IMR-90 (cell line): ENCODE results near the gene CYP4V2. TPM values are rescaled to one million over a fixed set of nuclear protein-coding genes. Genes with fewer than 3 reads are reported as not detected.

Experiments
- ATAC-seq: fragments of 200-7000 bp; cut with Tn5 transposase; 2 replicates; pipeline ENCODE4 v1.9.1; 2020; ENCODE audit warnings: low read depth, mild to moderate bottlenecking, moderate library complexity
- BruUV-seq: library from RNA; stranded (reverse); fragments of 400-500 nt; replicated peaks from 2 replicates; lab custom pipeline; 2021; lab: Mats Ljungman, UMichigan
- CTCF ChIA-PET: fragments of 300-600 bp; formaldehyde crosslinking; extraction: SDS; loops from one replicate; lab custom pipeline; 2021; ENCODE audit warnings: antibody characterized with exemption; lab: Yijun Ruan, JAX
- POLR2A ChIA-PET: fragments of 300-600 bp; sonication (Branson Sonifier 250); formaldehyde crosslinking; loops from one replicate; lab custom pipeline; 2022; ENCODE audit warnings: antibody characterized with exemption; ENCODE audit not compliant: unreplicated experiment; lab: Charles Lee
- DNase-seq: peaks from one replicate; pipeline ENCODE4 v3.0.0; 2013
- H2AFZ ChIP-seq: replicated peaks from 2 replicates; pipeline ENCODE3; 2013; ENCODE audit warnings: low read length, mild to moderate bottlenecking; ENCODE audit not compliant: poor library complexity
- H2AK5ac ChIP-seq: 2 replicates; pipeline ENCODE4 v1.6.1; 2013; ENCODE audit warnings: low read depth, low read length, inconsistent platforms
- H2AK9ac ChIP-seq: replicated peaks from 2 replicates; pipeline ENCODE3; 2013; ENCODE audit warnings: mild to moderate bottlenecking, low read depth, low read length, moderate library complexity; ENCODE audit not compliant: poor library complexity
- H2BK120ac ChIP-seq: 2 replicates; pipeline ENCODE4 v1.6.1; 2013; ENCODE audit warnings: low read depth, low read length, inconsistent platforms
- H2BK15ac ChIP-seq: 3 replicates; pipeline ENCODE4 v1.6.1; 2013; ENCODE audit warnings: low read depth, low read length, inconsistent platforms
- H2BK20ac ChIP-seq: 2 replicates; pipeline ENCODE4 v1.6.1; 2013; ENCODE audit warnings: low read depth, mild to moderate bottlenecking, inconsistent platforms, low read length, moderate library complexity
- H2BK5ac ChIP-seq: 2 replicates; pipeline ENCODE4 v1.6.1; 2013; ENCODE audit warnings: mild to moderate bottlenecking, low read depth, low read length, inconsistent platforms; ENCODE audit not compliant: poor library complexity, severe bottlenecking
- H3K14ac ChIP-seq: replicated peaks from 2 replicates; pipeline ENCODE4 v1.6.1; 2013; ENCODE audit warnings: low read depth, low read length, inconsistent platforms
- H3K18ac ChIP-seq: 2 replicates; pipeline ENCODE4 v1.6.1; 2013; ENCODE audit warnings: low read depth, low read length, control low read depth
- H3K23ac ChIP-seq: 2 replicates; pipeline ENCODE4 v1.6.1; 2013; ENCODE audit warnings: low read depth, low read length, inconsistent platforms
- H3K27ac ChIP-seq: 2 replicates; pipeline ENCODE4 v1.5.1; 2013; ENCODE audit warnings: mild to moderate bottlenecking, control low read depth, low read length; ENCODE audit not compliant: insufficient read depth
- H3K27me3 ChIP-seq: 2 replicates; pipeline ENCODE4 v1.6.1; 2013; ENCODE audit warnings: low read length; ENCODE audit not compliant: control insufficient read depth, insufficient read depth
- H3K36me3 ChIP-seq: 2 replicates; pipeline ENCODE4 v1.6.1; 2013; ENCODE audit warnings: low read length, mixed read lengths; ENCODE audit not compliant: control insufficient read depth, insufficient read depth
- H3K4ac ChIP-seq: 2 replicates; pipeline ENCODE4 v1.6.1; 2013; ENCODE audit warnings: low read depth, low read length, inconsistent platforms
- H3K4me1 ChIP-seq: 2 replicates; pipeline ENCODE4 v1.6.1; 2013; ENCODE audit warnings: low read length, mixed read lengths; ENCODE audit not compliant: control insufficient read depth, insufficient read depth
- H3K4me2 ChIP-seq: 2 replicates; pipeline ENCODE4 v1.6.1; 2013; ENCODE audit warnings: low read depth, mild to moderate bottlenecking, control low read depth, low read length, moderate library complexity
- H3K4me3 ChIP-seq: 2 replicates; pipeline ENCODE4 v1.5.1; 2013; ENCODE audit warnings: low read depth, mild to moderate bottlenecking, control low read depth, low read length, moderate library complexity; ENCODE audit not compliant: insufficient read depth
- H3K56ac ChIP-seq: 2 replicates; pipeline ENCODE4 v1.6.1; 2013; ENCODE audit warnings: low read length, inconsistent platforms; ENCODE audit not compliant: insufficient read depth; ENCODE audit errors: extremely low read depth
- H3K79me1 ChIP-seq, 2 experiments: 2 replicates each; pipeline ENCODE4 v1.6.1; 2013; ENCODE audit warnings: low read length in 2 of 2, inconsistent platforms in 1 of 2, low read depth in 1 of 2
- H3K9ac ChIP-seq: 2 replicates; pipeline ENCODE4 v1.6.1; 2013; ENCODE audit warnings: low read depth, low read length, control low read depth
- H3K9me1 ChIP-seq: 2 replicates; pipeline ENCODE4 v1.6.1; 2013; ENCODE audit warnings: low read length, inconsistent platforms; ENCODE audit not compliant: insufficient read depth
- H3K9me3 ChIP-seq: 2 replicates; pipeline ENCODE4 v1.6.1; 2013; ENCODE audit warnings: low read length; ENCODE audit not compliant: control insufficient read depth, insufficient read depth
- H4K20me1 ChIP-seq: 2 replicates; pipeline ENCODE4 v1.6.1; 2013; ENCODE audit warnings: low read length, inconsistent platforms; ENCODE audit not compliant: insufficient read depth
- H4K5ac ChIP-seq: 2 replicates; pipeline ENCODE4 v1.6.1; 2013; ENCODE audit warnings: mild to moderate bottlenecking, low read depth, low read length, control low read depth
- H4K8ac ChIP-seq, 2 experiments: 2 replicates each; pipeline ENCODE4 v1.6.1; 2013; ENCODE audit warnings: low read depth in 2 of 2, low read length in 2 of 2, control low read depth in 1 of 2, inconsistent platforms in 1 of 2
- H4K91ac ChIP-seq: 2 replicates; pipeline ENCODE4 v1.6.1; 2013; ENCODE audit warnings: low read depth, low read length, inconsistent platforms; ENCODE audit not compliant: insufficient read depth
- BHLHE40 ChIP-seq: fragments of 150-350 bp; IDR thresholded peaks from 2 replicates; pipeline ENCODE4 v1.6.1; 2016; ENCODE audit warnings: mild to moderate bottlenecking, low read depth, low read length
- CEBPB ChIP-seq: IDR thresholded peaks from 2 replicates; pipeline ENCODE4 v1.6.1; 2012; ENCODE audit warnings: low read depth, low read length, improper control_type of control experiment
- CHD1 ChIP-seq: IDR thresholded peaks from 2 replicates; pipeline ENCODE4 v1.6.1; 2012; ENCODE audit warnings: low read depth, low read length, improper control_type of control experiment
- FOS ChIP-seq: fragments of 150-350 bp; IDR thresholded peaks from 2 replicates; pipeline ENCODE4 v1.6.1; 2016; ENCODE audit warnings: low read depth, low read length
- MAFK ChIP-seq: IDR thresholded peaks from 2 replicates; pipeline ENCODE4 v1.6.1; 2012; ENCODE audit warnings: low read depth, low read length, improper control_type of control experiment
- MXI1 ChIP-seq: IDR thresholded peaks from 2 replicates; pipeline ENCODE4 v1.6.1; 2012; ENCODE audit warnings: low read depth, mild to moderate bottlenecking, low read length, moderate library complexity, borderline replicate concordance
- NFE2L2 ChIP-seq: fragments of 150-350 bp; IDR thresholded peaks from 2 replicates; pipeline ENCODE4 v1.6.1; 2016; ENCODE audit warnings: low read depth, mild to moderate bottlenecking, low read length
- RCOR1 ChIP-seq: IDR thresholded peaks from 2 replicates; pipeline ENCODE4 v1.6.1; 2012; ENCODE audit warnings: mild to moderate bottlenecking, low read length, improper control_type of control experiment; ENCODE audit not compliant: insufficient replicate concordance
- RFX5 ChIP-seq: IDR thresholded peaks from 2 replicates; pipeline ENCODE4 v1.8.0; 2012; ENCODE audit warnings: low read depth, mild to moderate bottlenecking, low read length, moderate library complexity
- SMC3 ChIP-seq: fragments of 150-350 bp; IDR thresholded peaks from 2 replicates; pipeline ENCODE4 v1.6.1; 2016; ENCODE audit warnings: low read depth, mild to moderate bottlenecking, antibody characterized with exemption, low read length, moderate library complexity
- WGBS, 2 experiments: methylation state at CpG; one replicate each; pipeline versions ENCODE4 v1.1.5 to v1.1.7; 2013; ENCODE audit warnings: missing lambda C conversion rate in 2 of 2; ENCODE audit not compliant: insufficient read length in 1 of 2; ENCODE audit errors: extremely low coverage in 2 of 2; 5-methylcytosine and 5-hydroxymethylcytosine counted together
- dilution Hi-C: fragments of 300-500 bp; cut with HindIII; formaldehyde crosslinking; loops from one replicate; pipeline ENCODE4 v1.14.3; 2018; ENCODE audit warnings: low sequenced_read_pairs; ENCODE audit not compliant: unreplicated experiment
- in situ Hi-C: fragments of 300-500 bp; cut with MboI; formaldehyde crosslinking; loops from 3 replicates; pipeline ENCODE4 v1.14.3; 2019; ENCODE audit warnings: low sequenced_read_pairs, inconsistent platforms, mixed read lengths
- intact Hi-C: fragments of 100-400 bp; cut with micrococcal nuclease; formaldehyde crosslinking; loops from 2 replicates; pipeline ENCODE4 v1.10.0; 2022
- polyA plus RNA-seq, 3 experiments: library from polyadenylated mRNA; depleted of rRNA; stranded (reverse); fragments of >200 nt; gene quantifications; 2 replicates each; pipeline ENCODE4 v1.2.3, GENCODE V29; 2012; ENCODE audit warnings: low replicate concordance in 1 of 3
- total RNA-seq: library from RNA; depleted of rRNA; stranded (reverse); fragments of >200 nt; gene quantifications from 2 replicates; pipeline ENCODE4 v1.2.3, GENCODE V29; 2012
- TF ChIP-seq, protein P1 (sequence below): conservative IDR thresholded peaks from 2 replicates; pipeline ENCODE4 v1.5.1; 2012; ENCODE audit warnings: mild to moderate bottlenecking, low read depth, low read length, improper control_type of control experiment
- TF ChIP-seq, protein P2 (sequence below): fragments of 150-350 bp; IDR thresholded peaks from 2 replicates; pipeline ENCODE4 v1.6.1; 2017; ENCODE audit warnings: mild to moderate bottlenecking, antibody characterized with exemption, low read length, low read depth
- TF ChIP-seq, protein P3 (sequence below): fragments of 150-350 bp; IDR thresholded peaks from 2 replicates; pipeline ENCODE4 v1.6.1; 2016; ENCODE audit warnings: low read depth, mild to moderate bottlenecking, low read length, moderate library complexity, borderline replicate concordance

CYP4V2 gene
- total and polyA plus RNA-seq, 2 of the 4 experiments (the other 2 are of a cell fraction) = 3.9 to 4.1 TPM

DNA sequence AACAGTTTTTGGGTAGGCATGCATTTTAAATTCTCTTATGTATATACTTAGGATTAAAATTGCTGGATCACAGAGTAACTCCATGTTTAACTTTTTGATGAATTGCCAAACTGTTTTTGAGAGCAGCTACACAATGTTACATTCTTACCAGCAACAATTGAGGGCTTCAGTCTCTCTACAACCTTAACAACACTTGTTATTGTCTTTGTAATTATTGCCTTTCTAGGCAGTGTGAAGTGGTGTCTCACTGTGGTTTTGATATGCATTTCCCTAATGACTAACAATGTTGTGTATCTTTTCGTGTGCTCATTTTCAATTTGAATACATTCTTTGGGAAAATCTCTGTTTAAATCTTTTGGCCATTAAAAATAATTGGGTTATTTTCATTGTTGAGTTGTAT lies 57.3 kb downstream of the CYP4V2 start:
- peak overlapping the region; percentile 33; the same call in 1 of the 2 replicates for H3K27ac ChIP-seq
- no peak overlapping the region for H4K5ac ChIP-seq
- H3K14ac ChIP-seq = peak overlapping the region; percentile 44; the same call in 1 of the 2 replicates
- no CpG with 5 or more reads among the region's 1 CpG for WGBS, 2 experiments
- H3K4me3 ChIP-seq = no peak overlapping the region
- H3K79me1 ChIP-seq = no peaks in the 10 kb centered on the region
- in situ Hi-C loops (no loop called here), intact Hi-C loops (no loop called here), dilution Hi-C loops (no loop called here)
- ATAC-seq (no peak), DNase-seq (no peak)
- H2AK9ac ChIP-seq = no peak overlapping the region
- H4K91ac ChIP-seq = no peak overlapping the region
- no peak overlapping the region for H3K56ac ChIP-seq
- no peak overlapping the region for H2AFZ ChIP-seq
- no TSS peak for BruUV-seq
- peak overlapping the region; percentile 83 for H2BK20ac ChIP-seq
- no peaks in the 10 kb centered on the region for H3K9me3 ChIP-seq
- H3K4me1 ChIP-seq = peaks cover 3% of the 10 kb centered on the region
- no peak overlapping the region for H2BK15ac ChIP-seq
- H3K36me3 ChIP-seq = no peaks in the 10 kb centered on the region
- H2BK120ac ChIP-seq = peak overlapping the region; percentile 61; the same call in 1 of the 2 replicates
- no peak overlapping the region for H2AK5ac ChIP-seq
- TF ChIP-seq SMC3 = no peak
- TF ChIP-seq MAFK = no peak
- TF ChIP-seq MXI1 = no peak
- TF ChIP-seq, protein P1, sequence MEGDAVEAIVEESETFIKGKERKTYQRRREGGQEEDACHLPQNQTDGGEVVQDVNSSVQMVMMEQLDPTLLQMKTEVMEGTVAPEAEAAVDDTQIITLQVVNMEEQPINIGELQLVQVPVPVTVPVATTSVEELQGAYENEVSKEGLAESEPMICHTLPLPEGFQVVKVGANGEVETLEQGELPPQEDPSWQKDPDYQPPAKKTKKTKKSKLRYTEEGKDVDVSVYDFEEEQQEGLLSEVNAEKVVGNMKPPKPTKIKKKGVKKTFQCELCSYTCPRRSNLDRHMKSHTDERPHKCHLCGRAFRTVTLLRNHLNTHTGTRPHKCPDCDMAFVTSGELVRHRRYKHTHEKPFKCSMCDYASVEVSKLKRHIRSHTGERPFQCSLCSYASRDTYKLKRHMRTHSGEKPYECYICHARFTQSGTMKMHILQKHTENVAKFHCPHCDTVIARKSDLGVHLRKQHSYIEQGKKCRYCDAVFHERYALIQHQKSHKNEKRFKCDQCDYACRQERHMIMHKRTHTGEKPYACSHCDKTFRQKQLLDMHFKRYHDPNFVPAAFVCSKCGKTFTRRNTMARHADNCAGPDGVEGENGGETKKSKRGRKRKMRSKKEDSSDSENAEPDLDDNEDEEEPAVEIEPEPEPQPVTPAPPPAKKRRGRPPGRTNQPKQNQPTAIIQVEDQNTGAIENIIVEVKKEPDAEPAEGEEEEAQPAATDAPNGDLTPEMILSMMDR = no peak
- TF ChIP-seq CEBPB = no peak
- TF ChIP-seq, protein P2, sequence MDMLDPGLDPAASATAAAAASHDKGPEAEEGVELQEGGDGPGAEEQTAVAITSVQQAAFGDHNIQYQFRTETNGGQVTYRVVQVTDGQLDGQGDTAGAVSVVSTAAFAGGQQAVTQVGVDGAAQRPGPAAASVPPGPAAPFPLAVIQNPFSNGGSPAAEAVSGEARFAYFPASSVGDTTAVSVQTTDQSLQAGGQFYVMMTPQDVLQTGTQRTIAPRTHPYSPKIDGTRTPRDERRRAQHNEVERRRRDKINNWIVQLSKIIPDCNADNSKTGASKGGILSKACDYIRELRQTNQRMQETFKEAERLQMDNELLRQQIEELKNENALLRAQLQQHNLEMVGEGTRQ = no peak
- TF ChIP-seq BHLHE40 = no peak
- TF ChIP-seq RFX5 = no peak
- TF ChIP-seq CHD1 = no peak
- no peak for TF ChIP-seq FOS
- TF ChIP-seq NFE2L2 = no peak
- TF ChIP-seq RCOR1 = no peak
- TF ChIP-seq, protein P3, sequence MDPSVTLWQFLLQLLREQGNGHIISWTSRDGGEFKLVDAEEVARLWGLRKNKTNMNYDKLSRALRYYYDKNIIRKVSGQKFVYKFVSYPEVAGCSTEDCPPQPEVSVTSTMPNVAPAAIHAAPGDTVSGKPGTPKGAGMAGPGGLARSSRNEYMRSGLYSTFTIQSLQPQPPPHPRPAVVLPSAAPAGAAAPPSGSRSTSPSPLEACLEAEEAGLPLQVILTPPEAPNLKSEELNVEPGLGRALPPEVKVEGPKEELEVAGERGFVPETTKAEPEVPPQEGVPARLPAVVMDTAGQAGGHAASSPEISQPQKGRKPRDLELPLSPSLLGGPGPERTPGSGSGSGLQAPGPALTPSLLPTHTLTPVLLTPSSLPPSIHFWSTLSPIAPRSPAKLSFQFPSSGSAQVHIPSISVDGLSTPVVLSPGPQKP = no peak
- H3K9ac ChIP-seq = no peak overlapping the region
- ChIA-PET POLR2A (no interaction called here), CTCF (no interaction called here)
- no peak overlapping the region for H3K23ac ChIP-seq
- H3K9me1 ChIP-seq = no peaks in the 10 kb centered on the region
- no peak overlapping the region for H3K4me2 ChIP-seq
- H4K20me1 ChIP-seq = no peaks in the 10 kb centered on the region
- H3K27me3 ChIP-seq = no peaks in the 10 kb centered on the region
- no peak overlapping the region for H2BK5ac ChIP-seq
- H4K8ac ChIP-seq = peak overlapping the region in 1 of 2 experiments; percentile 57; a peak in 1 of 4 replicates
- H3K4ac ChIP-seq = no peak overlapping the region
- peak overlapping the region; percentile 85 for H3K18ac ChIP-seq
